Measurements from ENCODE around the gene LRP1B.

Gene LRP1B

DNA sequence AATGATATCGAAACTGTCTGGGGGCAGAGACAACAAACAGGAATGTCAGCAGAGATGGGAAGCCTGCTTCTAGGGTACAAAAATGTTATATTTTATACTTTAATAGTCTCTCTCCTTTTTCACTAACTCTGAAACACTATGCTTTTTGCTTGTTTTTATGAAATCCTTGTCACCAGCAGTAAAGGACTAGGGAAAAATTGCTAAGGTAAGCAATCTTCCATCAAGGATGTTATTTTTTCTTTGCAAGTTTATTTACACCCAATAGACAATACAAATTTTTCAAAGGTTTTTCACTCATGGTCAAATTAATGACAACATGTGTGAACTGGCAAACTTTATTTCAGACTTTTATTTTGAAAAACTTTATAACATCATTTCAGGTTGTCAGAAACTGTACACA lies 1884.8 kb downstream of the LRP1B start:
- DNase-seq (ENCODE audit: low read depth in 1 of 2, low spot score in 1 of 2) = no peak

DNA sequence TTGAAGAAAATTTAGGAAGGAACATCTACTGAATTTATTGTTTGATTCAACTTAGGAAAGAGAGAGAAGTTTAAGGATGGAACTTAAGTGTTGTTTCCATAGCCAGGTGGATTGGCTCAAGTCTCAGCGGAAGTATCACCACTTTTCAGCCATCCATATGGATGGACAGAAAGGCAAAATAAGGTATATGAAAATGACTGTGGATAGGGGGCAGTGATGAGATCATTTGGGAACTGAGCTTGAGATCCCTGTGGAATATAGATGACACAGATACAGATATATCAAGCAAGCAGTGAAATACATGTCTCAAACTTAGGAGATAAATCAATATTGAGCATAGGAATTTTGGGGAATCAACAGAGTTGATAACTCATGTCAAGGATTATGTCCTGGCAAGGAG lies 1887.9 kb downstream of the LRP1B start:
- no peak for DNase-seq (ENCODE audit: low read depth in 1 of 2, low spot score in 1 of 2)

DNA sequence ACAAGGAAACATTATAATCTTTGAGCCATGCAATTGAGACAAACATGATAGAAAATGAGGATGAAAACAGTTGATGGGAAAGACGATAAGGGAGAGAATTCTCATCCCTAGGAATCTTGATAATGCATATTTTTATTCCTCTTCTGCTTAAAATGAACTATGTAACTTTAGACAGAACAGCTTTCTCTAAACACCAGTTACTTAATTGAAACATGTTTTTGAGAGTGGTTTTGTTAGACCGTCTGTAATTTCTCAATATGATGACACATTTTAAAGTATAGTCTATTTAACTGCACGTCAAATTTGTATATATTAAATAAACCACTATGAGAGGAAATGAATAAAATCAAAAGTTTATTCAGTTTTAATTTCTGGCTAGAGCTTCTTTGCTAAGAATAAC lies 1896.7 kb downstream of the LRP1B start:
- DNase-seq (ENCODE audit: low read depth in 1 of 2, low spot score in 1 of 2) = no peak

DNA sequence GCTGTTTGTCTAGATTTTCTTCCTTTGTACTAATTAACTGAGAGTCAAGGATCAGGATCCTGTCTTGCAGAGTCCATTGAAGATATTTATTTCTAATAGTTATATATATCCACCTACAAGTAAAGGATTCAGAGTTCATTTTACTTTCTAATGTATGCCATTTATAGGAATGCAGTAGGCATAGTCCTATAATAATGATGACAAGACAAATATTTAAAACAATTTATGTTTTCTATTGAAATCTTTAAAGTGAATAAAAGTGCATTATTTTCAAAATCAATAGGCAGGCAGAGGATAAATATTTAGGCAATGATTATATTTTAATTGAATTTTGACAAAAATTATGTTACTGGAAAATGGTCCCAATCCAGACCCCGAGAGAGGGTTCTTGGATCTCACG lies 1919.9 kb downstream of the LRP1B start:
- DNase-seq (ENCODE audit: low read depth in 1 of 2, low spot score in 1 of 2) = no peak

DNA sequence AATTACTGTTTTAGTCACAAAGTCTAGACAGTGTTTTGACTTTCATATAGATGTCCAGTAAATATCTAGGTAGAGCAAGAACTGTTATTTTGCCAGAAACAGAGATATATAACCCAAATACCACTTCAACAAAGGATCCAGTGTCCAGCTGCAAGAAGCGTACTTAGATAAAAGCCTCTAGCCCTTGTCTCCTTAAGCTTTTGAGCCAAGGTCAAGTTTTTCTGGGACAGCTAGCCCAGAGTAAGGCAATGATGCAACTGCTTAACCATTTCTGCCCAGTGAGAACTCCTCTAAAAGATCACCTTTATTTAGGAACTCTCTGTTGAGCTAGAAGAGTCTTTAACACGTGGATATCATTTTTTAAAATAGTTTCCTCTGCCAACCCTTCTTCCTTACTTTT lies 1925.7 kb downstream of the LRP1B start:
- no peak for DNase-seq (ENCODE audit: low read depth in 1 of 2, low spot score in 1 of 2)

DNA sequence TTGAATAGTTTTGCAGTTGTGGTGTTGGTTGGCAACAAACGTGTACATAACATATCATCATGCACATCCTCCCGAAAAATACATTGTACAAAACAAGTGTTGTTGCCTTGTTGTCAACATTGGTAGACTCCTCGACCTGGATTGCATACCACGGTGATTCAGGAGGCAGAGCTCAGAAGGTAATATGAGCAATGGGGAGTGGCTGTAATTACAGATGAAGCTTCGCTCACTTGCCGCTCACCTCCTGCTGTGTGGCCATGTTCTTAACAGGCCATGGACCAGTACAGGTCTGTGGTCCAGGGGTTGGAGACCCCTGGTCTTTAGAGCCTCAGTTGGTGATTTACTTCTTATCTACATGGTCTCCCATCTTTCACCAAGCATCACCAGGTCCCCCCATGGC lies 1927.5 kb downstream of the LRP1B start:
- DNase-seq (ENCODE audit: low read depth in 1 of 2, low spot score in 1 of 2) = no peak

DNA sequence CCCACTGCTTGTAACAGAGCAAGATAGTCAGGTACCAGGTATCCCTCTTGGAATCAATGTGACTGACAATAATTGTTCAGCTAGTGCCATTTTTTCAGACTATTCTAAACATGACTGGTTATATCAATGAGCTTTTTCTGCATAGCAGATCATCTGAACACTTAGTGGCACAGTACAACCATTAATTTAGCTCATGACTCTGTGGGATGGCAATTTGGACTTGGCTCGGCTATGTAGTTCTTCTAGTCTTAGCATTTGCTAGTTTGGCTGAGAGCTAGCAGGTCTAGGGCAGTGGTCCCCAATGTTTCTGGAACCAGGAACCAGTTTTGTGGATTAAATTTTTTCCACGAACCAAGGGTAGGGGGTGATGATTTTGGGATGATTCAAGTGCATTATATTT lies 1929.2 kb downstream of the LRP1B start:
- DNase-seq (ENCODE audit: low read depth in 1 of 2, low spot score in 1 of 2) = no peak

DNA sequence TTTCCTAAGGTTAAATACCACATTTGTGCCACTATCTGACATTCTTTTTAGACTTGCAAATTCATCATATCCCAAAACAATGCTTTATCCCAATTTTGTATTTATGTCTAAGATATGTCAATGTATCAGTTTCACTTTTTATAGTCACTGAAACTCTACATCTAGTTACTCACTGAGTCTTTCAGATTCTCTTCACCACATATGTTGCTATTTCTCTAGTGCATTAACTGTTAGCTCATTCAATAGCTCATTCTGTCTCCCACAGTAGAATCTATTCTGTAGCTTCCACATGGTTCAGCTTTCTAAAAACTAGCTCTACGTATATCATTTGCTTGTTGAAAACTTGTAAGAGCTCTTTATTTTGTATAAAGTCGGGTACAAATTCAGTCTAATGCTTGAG lies 1930.1 kb downstream of the LRP1B start:
- DNase-seq (ENCODE audit: low read depth in 1 of 2, low spot score in 1 of 2) = no peak

DNA sequence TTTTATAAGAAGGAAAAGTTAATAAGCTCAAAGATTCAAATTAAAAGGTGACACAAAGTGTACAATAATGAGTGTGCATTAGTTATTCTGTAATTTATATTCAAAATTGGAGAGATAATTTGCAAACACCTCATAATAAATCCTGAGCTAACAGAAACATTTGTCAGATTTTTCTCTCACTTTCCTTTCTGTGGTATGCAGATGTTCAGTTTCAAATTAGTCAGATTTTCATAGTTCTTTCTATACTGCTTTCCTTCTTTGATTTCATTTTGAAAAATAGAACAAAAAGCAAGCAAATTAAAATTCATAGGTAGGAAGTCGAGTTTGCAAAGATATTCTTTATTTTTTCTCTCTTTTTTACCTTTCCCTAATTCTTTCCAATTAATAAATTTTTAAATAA lies 1930.5 kb downstream of the LRP1B start:
- DNase-seq (ENCODE audit: low read depth in 1 of 2, low spot score in 1 of 2) = no peak

DNA sequence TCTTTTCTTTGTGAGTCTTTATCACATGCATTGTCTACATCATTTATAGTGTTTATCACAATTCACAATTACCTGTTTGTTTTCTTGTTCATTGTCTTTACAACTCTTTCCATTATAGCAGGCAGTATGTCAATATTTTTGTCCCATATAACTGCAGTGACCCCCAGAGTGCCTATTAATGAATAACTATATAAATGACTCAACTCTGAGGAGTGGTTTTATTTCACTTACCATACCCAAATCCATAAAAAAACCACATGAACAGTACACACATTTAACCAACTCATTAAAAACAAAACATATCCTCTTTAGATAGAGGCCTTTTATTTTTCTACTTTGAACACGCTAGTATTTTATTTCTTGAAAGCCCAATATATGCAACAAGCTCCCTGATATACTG lies 1931.5 kb downstream of the LRP1B start:
- DNase-seq (ENCODE audit: low read depth in 1 of 2, low spot score in 1 of 2) = no peak

DNA sequence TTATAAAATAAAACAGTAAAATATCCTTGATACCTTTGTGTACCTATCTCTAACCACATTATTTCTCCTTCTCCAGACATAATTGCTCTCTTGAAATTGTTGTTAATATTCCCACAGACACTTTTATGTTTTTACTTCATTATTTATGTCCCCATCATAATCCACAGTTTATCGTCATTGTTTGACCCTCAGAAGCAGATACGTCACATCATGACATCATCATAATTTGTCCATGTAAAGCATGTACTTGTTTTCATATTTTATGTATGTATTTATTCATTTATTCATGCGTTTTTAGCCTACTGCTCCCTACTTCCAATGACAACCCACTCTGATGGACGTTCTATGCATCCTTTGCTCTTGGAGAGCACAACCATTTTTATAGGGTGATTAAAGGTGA lies 1943.7 kb downstream of the LRP1B start:
- DNase-seq (ENCODE audit: low read depth in 1 of 2, low spot score in 1 of 2) = no peak

DNA sequence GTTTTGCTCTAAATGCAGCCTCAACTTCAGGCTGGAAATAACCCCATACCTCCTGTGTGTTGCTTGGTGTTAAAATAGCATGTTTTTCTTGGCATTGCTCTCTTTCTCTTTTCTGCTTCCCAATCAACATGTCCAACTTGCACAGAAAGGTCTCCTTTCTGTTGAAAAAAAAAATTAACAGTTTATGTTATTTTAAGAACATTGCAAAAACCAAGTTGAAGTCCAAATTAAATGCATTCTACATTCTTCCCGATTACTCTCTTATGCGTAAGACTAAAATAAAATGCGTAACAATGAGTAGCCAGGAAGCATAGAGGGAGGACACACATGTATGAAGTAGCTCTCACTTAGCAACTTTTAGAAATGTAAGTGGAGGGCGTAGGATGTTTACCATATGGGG lies 1944.5 kb downstream of the LRP1B start:
- no peak for DNase-seq (ENCODE audit: low read depth in 1 of 2, low spot score in 1 of 2)

DNA sequence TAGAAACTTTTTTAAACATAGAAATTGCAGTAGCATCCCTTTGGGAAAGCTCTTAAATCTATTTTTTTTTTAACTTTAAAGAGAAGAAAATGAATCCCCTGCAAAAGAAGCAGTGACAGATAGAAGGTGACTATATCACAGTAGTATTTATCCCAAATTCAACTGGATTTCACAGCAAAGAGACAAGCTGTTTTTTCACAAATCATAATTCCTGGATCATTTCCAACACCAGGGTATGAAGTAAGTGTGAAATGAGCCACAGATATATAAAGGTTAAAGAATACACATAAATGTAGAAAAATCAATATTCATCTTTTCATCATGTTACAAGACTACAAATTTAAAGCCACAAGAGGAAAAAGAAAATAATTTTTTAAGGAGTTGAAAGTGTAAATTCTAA lies 1945.7 kb downstream of the LRP1B start:
- no peak for DNase-seq (ENCODE audit: low read depth in 1 of 2, low spot score in 1 of 2)

DNA sequence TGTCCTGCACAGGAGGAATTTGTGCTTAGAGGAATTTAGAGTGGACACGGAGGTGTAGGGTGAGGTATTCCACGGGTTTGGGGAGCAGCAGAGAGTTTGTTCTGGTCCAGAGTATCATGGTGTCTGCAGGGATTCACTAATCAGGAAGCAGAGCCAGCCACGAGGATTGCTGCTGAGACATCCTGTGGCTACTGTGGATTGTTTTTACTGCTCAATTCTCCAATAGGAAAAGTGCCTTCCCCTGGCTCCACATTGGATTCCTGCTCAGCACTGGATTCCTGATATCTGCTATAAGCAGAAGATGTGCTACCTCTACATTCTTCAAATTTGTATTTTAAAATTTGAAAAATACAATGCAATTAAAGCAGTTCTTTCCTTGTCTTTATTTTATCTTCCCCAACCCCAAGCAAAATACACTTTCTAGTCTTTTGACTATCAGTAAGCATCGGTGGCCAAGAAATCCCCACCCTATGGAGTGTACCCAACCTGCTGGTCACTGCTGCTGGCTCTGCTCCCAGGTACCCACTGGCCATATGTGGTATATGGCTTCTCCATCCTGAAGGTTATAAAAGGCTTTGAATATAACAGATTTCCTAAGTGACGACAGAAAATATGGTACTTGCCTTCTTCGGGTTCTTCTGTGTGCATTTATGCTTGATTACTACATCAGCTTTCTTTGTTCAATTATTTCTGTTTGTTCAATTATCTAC lies 1947.6 kb downstream of the LRP1B start:
- DNase-seq (ENCODE audit: low read depth in 1 of 2, low spot score in 1 of 2) = no peak

All from activated CD4-positive, alpha-beta T cell treated with anti-CD3 and anti-CD28 coated beads, Interleukin-2, amount 50 U/mL, for 24 hours (primary cell).